Progenitor cell of endocrine pancreas (in vitro differentiated cells): ENCODE measurements around the gene COL19A1. TPM values are rescaled to one million over a fixed set of nuclear protein-coding genes. Genes with fewer than 3 reads are reported as not detected.

ENCODE experiments used
- DNase-seq: peaks from one replicate; pipeline ENCODE4 v3.0.0; 2021; ENCODE audit warnings: low spot score; ENCODE audit not compliant: unreplicated experiment
- H3K27ac Mint-ChIP-seq: 2 replicates; pipeline ENCODE4 v1.8.0; 2021; ENCODE audit warnings: mild to moderate bottlenecking, moderate library complexity, mixed read lengths
- H3K27me3 Mint-ChIP-seq: 2 replicates; pipeline ENCODE4 v1.8.0; 2021; ENCODE audit warnings: mixed read lengths
- H3K36me3 Mint-ChIP-seq: 2 replicates; pipeline ENCODE4 v1.8.0; 2022; ENCODE audit warnings: mixed read lengths; ENCODE audit not compliant: insufficient read depth
- H3K4me1 Mint-ChIP-seq: 2 replicates; pipeline ENCODE4 v1.8.0; 2021; ENCODE audit warnings: low read depth, mixed read lengths
- H3K4me3 Mint-ChIP-seq: 2 replicates; pipeline ENCODE4 v1.8.0; 2021; ENCODE audit warnings: low read depth, mild to moderate bottlenecking, moderate library complexity, mixed read lengths
- H3K9me3 Mint-ChIP-seq: 2 replicates; pipeline ENCODE4 v1.8.0; 2021; ENCODE audit warnings: low read depth, mixed read lengths
- total RNA-seq: library from RNA; stranded (reverse); gene quantifications from 2 replicates; pipeline ENCODE4 v1.2.1, GENCODE V29; 2021
- TF ChIP-seq, protein P1 (sequence below): fragments of 200-600 bp; sonication (generic); IDR thresholded peaks from one replicate; pipeline ENCODE4 v1.5.0; 2021; ENCODE audit warnings: antibody characterized with exemption, mild to moderate bottlenecking; ENCODE audit not compliant: unreplicated experiment

The COL19A1 gene
- total RNA-seq, 1 donor from 2014 or later: 2.3 TPM

GRCh38 chr6:70172252-70172651 is 305.9 kb downstream of the COL19A1 start:
- Mint-ChIP-seq H3K4me1 (peaks cover 10% of the 10 kb centered on the region), H3K27ac (no peak overlapping the region), H3K36me3 (no peaks in the 10 kb centered on the region), H3K9me3 (no peaks in the 10 kb centered on the region), H3K4me3 (no peak overlapping the region), H3K27me3 (peaks cover 2% of the 10 kb centered on the region)
- TF ChIP-seq, protein P1, sequence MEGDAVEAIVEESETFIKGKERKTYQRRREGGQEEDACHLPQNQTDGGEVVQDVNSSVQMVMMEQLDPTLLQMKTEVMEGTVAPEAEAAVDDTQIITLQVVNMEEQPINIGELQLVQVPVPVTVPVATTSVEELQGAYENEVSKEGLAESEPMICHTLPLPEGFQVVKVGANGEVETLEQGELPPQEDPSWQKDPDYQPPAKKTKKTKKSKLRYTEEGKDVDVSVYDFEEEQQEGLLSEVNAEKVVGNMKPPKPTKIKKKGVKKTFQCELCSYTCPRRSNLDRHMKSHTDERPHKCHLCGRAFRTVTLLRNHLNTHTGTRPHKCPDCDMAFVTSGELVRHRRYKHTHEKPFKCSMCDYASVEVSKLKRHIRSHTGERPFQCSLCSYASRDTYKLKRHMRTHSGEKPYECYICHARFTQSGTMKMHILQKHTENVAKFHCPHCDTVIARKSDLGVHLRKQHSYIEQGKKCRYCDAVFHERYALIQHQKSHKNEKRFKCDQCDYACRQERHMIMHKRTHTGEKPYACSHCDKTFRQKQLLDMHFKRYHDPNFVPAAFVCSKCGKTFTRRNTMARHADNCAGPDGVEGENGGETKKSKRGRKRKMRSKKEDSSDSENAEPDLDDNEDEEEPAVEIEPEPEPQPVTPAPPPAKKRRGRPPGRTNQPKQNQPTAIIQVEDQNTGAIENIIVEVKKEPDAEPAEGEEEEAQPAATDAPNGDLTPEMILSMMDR: no peak
- DNase-seq: no peak

DNA sequence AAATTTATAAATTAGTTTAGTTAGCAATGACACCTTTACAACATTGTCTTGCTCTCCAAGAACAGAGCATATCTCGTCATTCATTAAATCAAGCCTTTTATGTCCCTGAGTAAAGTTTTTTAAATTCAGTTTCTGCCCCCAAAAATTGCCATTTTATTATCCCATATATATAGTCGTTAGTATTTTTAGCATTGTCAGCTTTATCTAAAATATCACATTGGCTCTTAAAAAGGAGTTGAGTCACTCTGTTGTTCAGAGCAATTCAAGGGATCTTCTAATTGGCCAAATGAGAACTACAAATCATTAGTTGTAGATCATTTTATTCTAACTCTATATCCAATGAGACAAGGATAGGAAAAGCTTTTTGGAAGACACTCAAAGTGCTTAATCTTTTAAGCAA is 309.4 kb downstream of the COL19A1 start:
- Mint-ChIP-seq H3K27me3 (no peaks in the 10 kb centered on the region), H3K9me3 (peaks cover 8% of the 10 kb centered on the region), H3K36me3 (peaks cover 5% of the 10 kb centered on the region), H3K4me1 (peaks cover 4% of the 10 kb centered on the region), H3K4me3 (no peak overlapping the region), H3K27ac (no peak overlapping the region)
- TF ChIP-seq, protein P1: no peak
- DNase-seq: no peak

GRCh38 chr6:70176842-70177550 is 310.6 kb downstream of the COL19A1 start:
- peaks cover 8% of the 10 kb centered on the region for H3K9me3 Mint-ChIP-seq
- H3K36me3 Mint-ChIP-seq: peaks cover 5% of the 10 kb centered on the region
- TF ChIP-seq, protein P1: no peak
- H3K4me1 Mint-ChIP-seq: no peaks in the 10 kb centered on the region
- DNase-seq: no peak
- no peaks in the 10 kb centered on the region for H3K27me3 Mint-ChIP-seq
- H3K4me3 Mint-ChIP-seq: no peak overlapping the region
- no peak overlapping the region for H3K27ac Mint-ChIP-seq

DNA sequence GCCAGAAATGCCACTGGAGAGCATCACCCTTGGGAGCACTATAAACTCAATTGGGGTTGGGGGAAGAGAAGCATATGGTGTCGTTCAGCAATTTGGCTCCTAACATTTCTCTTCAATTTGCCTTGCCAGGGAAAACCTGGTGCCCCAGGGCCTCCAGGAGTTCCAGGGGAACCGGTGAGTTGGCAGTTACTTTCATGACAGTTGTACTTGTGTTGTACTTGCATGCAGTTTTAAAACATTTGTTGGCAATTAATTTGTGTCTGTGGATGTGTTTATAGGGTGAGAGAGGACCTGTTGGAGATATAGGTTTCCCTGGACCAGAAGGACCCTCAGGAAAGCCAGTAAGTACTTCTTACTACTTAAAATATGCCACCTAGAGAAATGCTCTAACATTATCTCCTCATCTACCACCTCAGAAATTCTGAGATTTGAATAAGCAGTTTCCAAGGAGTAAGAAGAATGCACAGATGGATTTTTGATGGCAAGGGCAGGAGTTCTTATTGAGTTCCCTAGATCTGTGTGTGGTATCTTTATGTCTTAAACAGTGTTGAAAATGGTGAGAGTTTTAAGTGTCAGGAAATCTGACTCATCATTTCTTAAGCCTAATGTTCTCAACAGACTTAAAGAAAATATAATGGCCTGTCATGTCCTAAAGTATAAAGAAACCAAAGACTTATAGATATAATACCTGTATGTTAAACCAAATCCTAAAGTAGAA is 314.0 kb downstream of the COL19A1 start:
- no peak for DNase-seq
- H3K27me3 Mint-ChIP-seq: no peaks in the 10 kb centered on the region
- no peak overlapping the region for H3K4me3 Mint-ChIP-seq
- H3K4me1 Mint-ChIP-seq: no peaks in the 10 kb centered on the region
- no peak overlapping the region for H3K27ac Mint-ChIP-seq
- TF ChIP-seq, protein P1: no peak
- peaks cover 5% of the 10 kb centered on the region for H3K36me3 Mint-ChIP-seq
- peaks cover 8% of the 10 kb centered on the region for H3K9me3 Mint-ChIP-seq

DNA sequence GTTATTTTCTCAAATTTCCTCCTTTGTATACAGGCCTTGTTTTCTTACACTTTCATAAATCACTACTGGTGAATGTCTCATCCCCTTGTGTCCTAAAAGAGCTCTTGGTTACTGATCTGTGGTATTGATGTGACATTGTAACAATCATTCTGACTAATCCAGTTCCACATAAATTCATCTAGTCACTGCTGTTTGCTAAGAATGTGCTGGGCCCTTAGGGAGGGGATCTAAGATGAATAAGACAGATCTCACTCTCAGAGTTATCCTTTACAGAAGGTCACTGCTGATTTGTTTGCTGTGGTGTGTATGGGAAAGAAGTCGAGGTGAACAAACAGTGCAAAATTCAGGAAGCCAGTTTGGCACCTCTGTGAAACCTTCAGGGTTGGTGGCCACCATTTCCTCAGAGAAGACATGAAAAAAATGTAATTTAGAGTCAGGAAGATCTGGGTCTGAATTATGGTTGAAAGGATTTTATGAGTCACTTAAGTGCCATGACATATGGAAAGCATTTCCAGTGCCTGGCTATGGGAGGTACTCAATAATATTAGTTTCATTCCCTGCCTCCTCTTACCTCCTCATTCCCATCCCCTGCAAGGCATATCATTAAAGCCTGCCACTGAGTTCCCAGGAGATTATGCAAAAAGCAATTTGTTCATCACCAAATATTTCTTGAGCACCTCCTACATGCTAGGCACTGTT is 314.7 kb downstream of the COL19A1 start:
- Mint-ChIP-seq H3K36me3 (peaks cover 5% of the 10 kb centered on the region), H3K27me3 (no peaks in the 10 kb centered on the region), H3K27ac (no peak overlapping the region), H3K4me3 (no peak overlapping the region), H3K4me1 (no peaks in the 10 kb centered on the region), H3K9me3 (peaks cover 8% of the 10 kb centered on the region)
- no peak for DNase-seq
- TF ChIP-seq, protein P1: no peak
